Hepatocyte (in vitro differentiated cells): Measurements from ENCODE around the gene TAT.
"Not testable (repeated sequence)": the region's sequence is repeated elsewhere in the genome, so short reads cannot be mapped to it uniquely, and the experiment has no call there.

Experiments used
- EZH2 ChIP-seq: fragments of 200-600 bp; sonication (generic); IDR thresholded peaks from 2 replicates; pipeline ENCODE4 v1.6.1; 2016; ENCODE audit warnings: antibody characterized with exemption, mild to moderate bottlenecking, borderline replicate concordance
- EZH2phosphoT487 ChIP-seq: fragments of 200-600 bp; sonication (generic); IDR thresholded peaks from one replicate; pipeline ENCODE4 v1.6.1; 2018; ENCODE audit warnings: antibody characterized with exemption, mild to moderate bottlenecking, low read depth, moderate library complexity; ENCODE audit not compliant: unreplicated experiment, severe bottlenecking
- TF ChIP-seq, protein P1 (sequence below): fragments of 200-600 bp; sonication (generic); IDR thresholded peaks from 2 replicates; pipeline ENCODE4 v1.5.1; 2016; ENCODE audit warnings: antibody characterized with exemption, mild to moderate bottlenecking; ENCODE audit not compliant: poor library complexity

DNA sequence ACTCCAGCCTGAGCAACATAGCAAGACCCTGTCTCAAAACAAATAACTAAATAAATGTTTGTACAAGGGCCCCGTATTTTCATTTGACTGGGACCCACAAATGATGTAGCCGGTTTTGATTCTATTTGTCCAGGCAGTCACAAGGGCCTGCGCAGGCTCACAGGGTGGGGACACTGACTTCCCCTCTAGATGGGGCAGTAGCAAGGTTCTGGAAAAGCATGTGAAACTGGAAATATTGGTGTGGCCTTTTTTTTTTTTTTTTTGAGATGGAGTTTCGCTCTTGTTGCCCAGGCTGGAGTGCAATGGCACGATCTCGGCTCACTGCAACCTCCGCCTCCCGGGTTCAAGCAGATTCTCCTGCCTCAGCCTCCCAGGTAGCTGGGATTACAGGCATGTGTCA, 38.1 kb upstream of the TAT start:
- TF ChIP-seq, protein P1, sequence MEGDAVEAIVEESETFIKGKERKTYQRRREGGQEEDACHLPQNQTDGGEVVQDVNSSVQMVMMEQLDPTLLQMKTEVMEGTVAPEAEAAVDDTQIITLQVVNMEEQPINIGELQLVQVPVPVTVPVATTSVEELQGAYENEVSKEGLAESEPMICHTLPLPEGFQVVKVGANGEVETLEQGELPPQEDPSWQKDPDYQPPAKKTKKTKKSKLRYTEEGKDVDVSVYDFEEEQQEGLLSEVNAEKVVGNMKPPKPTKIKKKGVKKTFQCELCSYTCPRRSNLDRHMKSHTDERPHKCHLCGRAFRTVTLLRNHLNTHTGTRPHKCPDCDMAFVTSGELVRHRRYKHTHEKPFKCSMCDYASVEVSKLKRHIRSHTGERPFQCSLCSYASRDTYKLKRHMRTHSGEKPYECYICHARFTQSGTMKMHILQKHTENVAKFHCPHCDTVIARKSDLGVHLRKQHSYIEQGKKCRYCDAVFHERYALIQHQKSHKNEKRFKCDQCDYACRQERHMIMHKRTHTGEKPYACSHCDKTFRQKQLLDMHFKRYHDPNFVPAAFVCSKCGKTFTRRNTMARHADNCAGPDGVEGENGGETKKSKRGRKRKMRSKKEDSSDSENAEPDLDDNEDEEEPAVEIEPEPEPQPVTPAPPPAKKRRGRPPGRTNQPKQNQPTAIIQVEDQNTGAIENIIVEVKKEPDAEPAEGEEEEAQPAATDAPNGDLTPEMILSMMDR, result not testable (repeated sequence)
- not testable (repeated sequence) for TF ChIP-seq EZH2phosphoT487, EZH2
